GM12878 (cell line): ENCODE data around the gene OSGIN1. TPM values are rescaled to one million over a fixed set of nuclear protein-coding genes. Genes with fewer than 3 reads are reported as not detected.

Experiments
- ATAC-seq: fragments of 200-7000 bp; cut with Tn5 transposase; 3 replicates; pipeline ENCODE4 v1.9.1; 2020; ENCODE audit warnings: mild to moderate bottlenecking, moderate library complexity
- BruUV-seq: library from RNA; stranded (reverse); fragments of 400-500 nt; replicated peaks from 2 replicates; lab custom pipeline; 2021; lab: Mats Ljungman, UMichigan
- CTCF ChIA-PET: fragments of 300-600 bp; sonication (Branson Sonifier 250); formaldehyde crosslinking; extraction: SDS; loops from one replicate; lab custom pipeline; 2021; ENCODE audit warnings: inconsistent platforms; lab: Yijun Ruan, JAX
- POLR2A ChIA-PET: fragments of 350-600 bp; formaldehyde crosslinking; extraction: SDS; loops from one replicate; lab custom pipeline; 2021; ENCODE audit warnings: inconsistent platforms; lab: Charles Lee
- RAD21 ChIA-PET: fragments of 300-600 bp; sonication (Branson Sonifier 250); formaldehyde crosslinking; loops from one replicate; lab custom pipeline; 2023; ENCODE audit warnings: antibody characterized with exemption; ENCODE audit not compliant: unreplicated experiment; lab: Charles Lee
- SMC1A ChIA-PET: fragments of 300-600 bp; sonication (Branson Sonifier 250); formaldehyde crosslinking; loops from one replicate; lab custom pipeline; 2023; ENCODE audit not compliant: unreplicated experiment, uncharacterized antibody; lab: Charles Lee
- DNase-seq: peaks from one replicate; pipeline ENCODE4 v3.0.0-alpha.2; 2011; ENCODE audit warnings: low read depth, low spot score
- FAIRE-seq: peaks from 3 replicates; lab custom pipeline; 2011; peaks lifted over from hg19 to GRCh38; lab: Jason Lieb, UNC
- H2AFZ ChIP-seq: 2 replicates; pipeline ENCODE4 v1.6.0; 2011; ENCODE audit warnings: low read depth, low read length, control low read depth; ENCODE audit not compliant: control insufficient read depth
- H3K27ac ChIP-seq: 2 replicates; pipeline ENCODE4 v1.5.1; 2011; ENCODE audit warnings: control low read depth; ENCODE audit not compliant: control insufficient read depth, insufficient read depth
- H3K27me3 ChIP-seq, 2 experiments: replicated peaks in 1 of 2; 2 replicates each; pipeline versions ENCODE4 v1.6.0 to v1.6.1; 2011; ENCODE audit warnings: low read length in 1 of 2; ENCODE audit not compliant: control insufficient read depth in 2 of 2, insufficient read depth in 2 of 2
- H3K36me3 ChIP-seq, 2 experiments: 2 replicates each; pipeline ENCODE4 v1.5.1; 2011; ENCODE audit warnings: low read length in 1 of 2; ENCODE audit not compliant: control insufficient read depth in 2 of 2, insufficient read depth in 2 of 2
- H3K4me1 ChIP-seq: 2 replicates; pipeline ENCODE4 v1.6.1; 2011; ENCODE audit warnings: mild to moderate bottlenecking, low read length, moderate library complexity, mixed read lengths; ENCODE audit not compliant: control insufficient read depth, insufficient read depth
- H3K4me2 ChIP-seq: 2 replicates; pipeline ENCODE4 v1.6.0; 2011; ENCODE audit warnings: control low read depth; ENCODE audit not compliant: control insufficient read depth, insufficient read depth
- H3K4me3 ChIP-seq: fragments of 200-600 bp; sonication (generic); 2 replicates; pipeline ENCODE4 v1.5.1; 2016
- H3K79me2 ChIP-seq: 2 replicates; pipeline ENCODE4 v1.6.0; 2011; ENCODE audit warnings: low read length; ENCODE audit not compliant: control insufficient read depth, insufficient read depth
- H3K9ac ChIP-seq: 2 replicates; pipeline ENCODE4 v1.8.0; 2011; ENCODE audit warnings: low read length, control low read depth, mixed read lengths; ENCODE audit not compliant: control insufficient read depth, insufficient read depth
- H3K9me3 ChIP-seq: replicated peaks from 3 replicates; pipeline ENCODE4 v1.5.1; 2011; ENCODE audit warnings: mild to moderate bottlenecking, low read length; ENCODE audit not compliant: control insufficient read depth, insufficient read depth
- H4K20me1 ChIP-seq: 2 replicates; pipeline ENCODE4 v1.6.0; 2011; ENCODE audit not compliant: control insufficient read depth, insufficient read depth
- FOXK2 ChIP-seq: fragments of 450-650 bp; IDR thresholded peaks from 2 replicates; pipeline ENCODE4 v1.6.1; 2017; ENCODE audit warnings: mild to moderate bottlenecking, moderate library complexity
- HSF1 ChIP-seq: fragments of 150-350 bp; IDR thresholded peaks from 2 replicates; pipeline ENCODE4 v1.6.1; 2014; ENCODE audit warnings: mild to moderate bottlenecking, low read depth, low read length
- IKZF2 ChIP-seq, 2 experiments: fragments of 450-650 bp; IDR thresholded peaks; 2 replicates each; pipeline ENCODE4 v1.6.1; 2017; ENCODE audit warnings: mild to moderate bottlenecking in 2 of 2, moderate library complexity in 2 of 2
- KLF5 ChIP-seq: fragments of 450-650 bp; IDR thresholded peaks from 2 replicates; pipeline ENCODE4 v1.6.1; 2014; ENCODE audit warnings: mild to moderate bottlenecking; ENCODE audit not compliant: partially characterized antibody
- NFYA ChIP-seq: IDR thresholded peaks from 2 replicates; pipeline ENCODE4 v1.6.1; 2011; ENCODE audit warnings: low read depth, mild to moderate bottlenecking, low read length, improper control_type of control experiment, borderline replicate concordance
- NFYB ChIP-seq: IDR thresholded peaks from 2 replicates; pipeline ENCODE4 v1.6.1; 2011; ENCODE audit warnings: low read depth, mild to moderate bottlenecking, low read length, improper control_type of control experiment, moderate library complexity; ENCODE audit not compliant: insufficient read depth
- PAX8 ChIP-seq: fragments of 450-650 bp; IDR thresholded peaks from 2 replicates; pipeline ENCODE4 v1.6.1; 2017; ENCODE audit warnings: mild to moderate bottlenecking, moderate library complexity
- PKNOX1 ChIP-seq: fragments of 450-650 bp; IDR thresholded peaks from 2 replicates; pipeline ENCODE4 v1.6.1; 2016; ENCODE audit warnings: mild to moderate bottlenecking
- POU2F2 ChIP-seq: IDR thresholded peaks from 3 replicates; pipeline ENCODE4 v1.6.1; 2011; ENCODE audit warnings: low read depth, mild to moderate bottlenecking, low read length, borderline replicate concordance
- RAD21 ChIP-seq: IDR thresholded peaks from 2 replicates; pipeline ENCODE4 v1.6.1; 2011; ENCODE audit warnings: mild to moderate bottlenecking, low read depth, low read length, moderate library complexity; ENCODE audit not compliant: insufficient read depth
- SMC3 ChIP-seq: IDR thresholded peaks from 2 replicates; pipeline ENCODE4 v1.6.1; 2011; ENCODE audit warnings: low read length, improper control_type of control experiment, borderline replicate concordance
- STAT3 ChIP-seq: IDR thresholded peaks from 2 replicates; pipeline ENCODE4 v1.6.1; 2011; ENCODE audit warnings: low read depth, low read length, improper control_type of control experiment
- SUZ12 ChIP-seq: fragments of 200-600 bp; sonication (generic); IDR thresholded peaks from one replicate; pipeline ENCODE4 v1.6.1; 2018; ENCODE audit warnings: antibody characterized with exemption, mild to moderate bottlenecking; ENCODE audit not compliant: unreplicated experiment
- WGBS: methylation state at CpG from one replicate; pipeline ENCODE4 v1.1.6; 2016; ENCODE audit warnings: low lambda C conversion rate; ENCODE audit not compliant: insufficient replicate concordance, insufficient coverage; ENCODE audit errors: missing lambda C conversion rate; 5-methylcytosine and 5-hydroxymethylcytosine counted together
- in situ Hi-C: fragments of 300-500 bp; cut with MboI; formaldehyde crosslinking; loops from 9 replicates; pipeline ENCODE4 v1.14.3; 2018; ENCODE audit warnings: mixed read lengths
- intact Hi-C: fragments of 100-400 bp; cut with micrococcal nuclease; formaldehyde crosslinking; loops from one replicate; pipeline ENCODE4 v1.14.2; 2022; ENCODE audit not compliant: unreplicated experiment
- polyA plus RNA-seq, 11 experiments: library from polyadenylated mRNA; depleted of rRNA in 4 of 11; unstranded in 6 of 11; stranded (reverse) in 5 of 11; fragments of >200 nt; fragmentation: Nextera tagmentation in 4 of 11; fragmentation: Illumina TruSeq in 1 of 11; extraction: Ambion mirVana in 4 of 11; extraction: Trizol in 1 of 11; gene quantifications; 1 replicate in 1 of 11; 2 replicates in 10 of 11; pipeline versions ENCODE4 v1.2.1 to v1.2.3, GENCODE V29; 2011 to 2016; ENCODE audit warnings: inconsistent platforms in 2 of 11, missing spikeins in 2 of 11, low read depth in 1 of 11
- total RNA-seq, 4 experiments: library from RNA; depleted of rRNA in 3 of 4; stranded (reverse); fragments of >200 nt in 3 of 4; fragmentation: Illumina TruSeq in 1 of 4; extraction: Trizol in 1 of 4; gene quantifications; 2 replicates each; pipeline versions ENCODE4 v1.2.1 to v1.2.3, GENCODE V29; 2013 to 2021

Gene OSGIN1
- total and polyA plus RNA-seq, 10 of the 15 experiments (the other 5 are each of a cell fraction or from before 2014, with no cell fraction given): 0.06 to 0.18 (median 0.13) TPM; not detected in 5

GRCh38 chr16:83956336-83957289 lies 3.6 kb downstream of the OSGIN1 start (continued):
- TF ChIP-seq RAD21 (peak; percentile 78), IKZF2 (IDR thresholded peaks at IDR 0.05) (no peak), NFYB (no peak), SMC3 (peak; percentile 75), FOXK2 (no peak), SUZ12 (no peak), STAT3 (no peak)

GRCh38 chr16:83957296-83957855 lies 4.3 kb downstream of the OSGIN1 start:
- Histone ChIP-seq H4K20me1 (no peaks in the 10 kb centered on the region), H3K9me3 (no peaks in the 10 kb centered on the region), H3K4me3 (no peak overlapping the region), H2AFZ (no peak overlapping the region), H3K27me3 (no peaks in the 10 kb centered on the region), H3K79me2 (no peaks in the 10 kb centered on the region), H3K4me2 (no peak overlapping the region), H3K9ac (no peak overlapping the region), H3K4me1 (peaks cover 3% of the 10 kb centered on the region; the same call in 1 of the 2 replicates), H3K27ac (no peak overlapping the region), H3K36me3 (no peaks in the 10 kb centered on the region)
- ChIA-PET CTCF (interaction anchor here (0.7 to 2.7 kb wide), 8 partner anchors 10 to 230 kb away, joined by 3 to 19 read pairs (median 4); partner anchors contain the start of gene TAF1C), SMC1A (interaction anchor here (1.5 kb wide), 1 partner anchor 109 kb away, joined by 3 read pairs; no protein-coding TSS in a partner anchor), RAD21 (interaction anchor here (0.6 to 2.0 kb wide), 3 partner anchors 108 to 952 kb away, joined by 3 to 4 read pairs (median 3); no protein-coding TSS in a partner anchor), POLR2A (interaction anchor here (0.6 kb wide), 1 partner anchor 549 kb away, joined by 3 read pairs; no protein-coding TSS in a partner anchor)
- in situ Hi-C loops: loop anchor here (5.0 to 10.0 kb wide), 3 partner anchors 105 to 647 kb away; no protein-coding TSS in a partner anchor
- no peak for ATAC-seq
- WGBS: 51% methylated on average over 13 of the region's 14 CpGs
- TF ChIP-seq NFYA (no peak), PAX8 (no peak), KLF5 (no peak), HSF1 (no peak), PKNOX1 (no peak), POU2F2 (no peak)
- intact Hi-C loops: loop anchor here (5.0 to 10.0 kb wide), 3 partner anchors 230 to 547 kb away; partner anchors contain the start of genes MEAK7 and TAF1C
- no peak for DNase-seq
- FAIRE-seq: no peak
- no TSS peak for BruUV-seq
